ENCODE results near the gene SMIM28.
"Not testable (repeated sequence)": the region's sequence is repeated elsewhere in the genome, so short reads cannot be mapped to it uniquely, and the experiment has no call there.

SMIM28 gene

GRCh38 chr6:138377844-138378243 is at the start of gene SMIM28:
Gene SMIM28 (plus strand): TSS chr6:138377905. CDS start chr6:138378073, 168 bp downstream.
- DNase-seq = no peak

DNA sequence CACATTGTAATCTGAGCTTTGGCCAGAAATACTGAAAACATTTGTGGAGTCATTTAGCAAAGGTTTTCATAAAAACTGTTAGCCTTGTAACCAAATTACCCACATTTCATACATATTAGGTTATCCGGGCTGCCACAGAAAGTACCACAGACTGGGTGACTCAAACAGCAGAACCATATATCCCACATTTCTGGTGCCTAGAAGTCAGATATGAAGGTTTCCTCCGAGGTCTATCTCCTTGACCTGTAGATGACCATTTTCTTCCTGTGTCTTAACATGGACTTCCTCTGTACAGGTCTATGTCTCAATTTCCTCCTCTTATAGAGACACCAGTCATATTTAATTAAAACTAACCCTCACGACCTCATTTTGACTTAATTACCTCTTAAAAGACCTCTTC is 49.5 kb upstream of the SMIM28 start:
- no peak for DNase-seq

DNA sequence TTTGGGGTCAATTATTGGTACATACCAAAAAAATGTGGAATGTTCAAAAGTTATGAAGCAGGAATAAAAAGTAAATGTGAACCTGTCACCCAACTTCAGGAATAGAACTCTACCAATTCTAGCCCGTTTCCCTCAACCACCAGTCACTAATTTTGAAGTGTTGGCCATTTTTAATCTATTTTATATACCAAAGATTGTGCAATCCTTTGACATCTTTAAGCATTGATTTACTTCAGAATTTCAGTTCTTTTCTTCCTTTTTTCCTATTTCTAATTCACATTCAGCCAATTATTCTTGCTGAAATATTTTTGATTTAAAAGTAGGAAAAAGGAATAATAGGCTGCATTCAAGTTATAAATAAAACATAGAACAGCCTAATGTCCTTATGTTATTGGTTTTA is 46.9 kb upstream of the SMIM28 start:
- DNase-seq = no peak

DNA sequence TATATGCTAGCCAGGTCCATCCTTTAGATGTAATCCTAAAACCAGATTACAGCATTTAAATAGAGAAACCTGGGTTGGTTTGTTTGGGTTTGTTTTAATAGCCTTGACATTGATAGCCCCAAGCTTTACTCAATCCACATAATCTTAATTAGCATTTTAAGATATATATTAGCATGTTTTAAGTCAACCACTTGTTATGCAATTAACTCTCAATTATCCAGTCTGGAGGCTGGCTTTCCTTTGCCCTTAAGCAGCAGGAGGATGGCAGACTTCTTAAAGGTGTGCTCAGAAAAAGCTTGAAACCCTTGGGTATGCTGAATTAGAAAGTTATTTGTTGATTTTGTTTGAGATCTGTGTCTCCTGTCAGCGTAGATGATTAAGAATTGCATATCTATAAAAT is 46.3 kb upstream of the SMIM28 start:
- no peak for DNase-seq

GRCh38 chr6:138331984-138332383 is 45.7 kb upstream of the SMIM28 start:
- no peak for DNase-seq

DNA sequence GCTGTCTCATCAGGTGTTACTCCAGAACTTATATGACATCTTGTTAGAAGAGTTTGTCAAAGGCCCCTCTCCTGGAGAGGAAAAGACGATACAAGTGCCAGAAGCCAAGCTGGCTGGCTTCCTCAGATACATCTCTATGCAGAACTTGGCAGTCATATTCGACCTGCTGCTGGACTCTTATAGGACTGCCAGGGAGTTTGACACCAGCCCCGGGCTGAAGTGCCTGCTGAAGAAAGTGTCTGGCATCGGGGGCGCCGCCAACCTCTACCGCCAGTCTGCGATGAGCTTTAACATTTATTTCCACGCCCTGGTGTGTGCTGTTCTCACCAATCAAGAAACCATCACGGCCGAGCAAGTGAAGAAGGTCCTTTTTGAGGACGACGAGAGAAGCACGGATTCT is 43.7 kb upstream of the SMIM28 start:
- no peak for DNase-seq

DNA sequence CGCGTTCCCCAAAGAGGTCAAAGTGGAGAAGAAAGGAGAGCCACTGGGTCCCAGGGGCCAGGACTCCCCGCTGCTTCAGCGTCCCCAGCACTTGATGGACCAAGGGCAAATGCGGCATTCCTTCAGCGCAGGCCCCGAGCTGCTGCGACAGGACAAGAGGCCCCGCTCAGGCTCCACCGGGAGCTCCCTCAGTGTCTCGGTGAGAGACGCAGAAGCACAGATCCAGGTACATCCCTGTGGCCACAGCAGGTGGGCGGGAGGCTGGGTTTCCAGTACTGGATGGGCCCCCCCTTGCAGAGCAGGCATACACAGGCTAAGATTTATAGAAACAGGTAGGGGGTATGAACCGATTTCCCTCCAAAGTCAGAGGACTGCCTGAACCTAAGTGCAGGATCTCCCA is 42.7 kb upstream of the SMIM28 start:
- no peak for DNase-seq

- DNase-seq = no peak
Observed at GRCh38 chr6:138336221-138336620, 41.5 kb upstream of the SMIM28 start.

GRCh38 chr6:138337076-138337475 is 40.6 kb upstream of the SMIM28 start:
- no peak for DNase-seq

DNA sequence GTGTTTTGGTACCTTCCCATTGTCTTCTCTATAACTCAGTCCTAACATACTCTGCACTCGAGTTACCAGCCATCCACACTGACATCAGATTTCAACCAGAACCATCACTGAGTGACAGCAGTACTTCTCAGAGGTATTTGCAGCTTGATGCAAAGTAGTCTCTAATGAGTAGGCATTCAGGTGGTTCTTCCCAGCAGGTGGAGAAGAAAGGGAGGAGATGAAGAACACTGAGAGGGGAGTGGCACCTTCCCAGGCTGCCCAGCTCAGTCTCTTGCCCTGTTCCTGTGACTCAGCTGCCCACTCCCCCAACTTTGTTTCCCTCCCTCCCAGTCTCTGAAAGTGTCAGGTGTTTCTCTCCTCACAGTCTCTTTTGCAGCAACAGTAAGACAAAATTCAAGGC is 38.7 kb upstream of the SMIM28 start:
- DNase-seq = no peak

DNA sequence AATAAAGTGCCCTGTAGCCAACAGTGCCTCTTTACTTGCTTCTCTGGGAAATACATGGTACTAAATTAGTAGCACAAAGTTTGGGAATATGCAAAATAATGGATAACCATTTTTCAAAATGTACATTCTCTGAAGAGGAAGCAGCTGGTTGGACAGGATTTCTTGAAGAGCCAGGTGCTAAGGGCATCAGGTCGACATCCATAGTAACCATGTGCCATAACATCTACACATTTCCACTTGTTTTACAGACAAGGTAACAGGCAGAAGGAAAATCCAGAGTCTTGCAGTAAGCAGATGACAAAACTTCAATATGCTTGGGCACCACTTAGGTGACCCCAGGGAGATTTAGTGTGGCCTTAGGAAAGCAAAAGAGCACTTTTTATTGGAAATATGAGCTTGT is 36.5 kb upstream of the SMIM28 start:
- no peak for DNase-seq

- no peak for DNase-seq
Observed at GRCh38 chr6:138343112-138343511, 34.6 kb upstream of the SMIM28 start.

- no peak for DNase-seq
Observed at GRCh38 chr6:138345565-138346285, 32.0 kb upstream of the SMIM28 start.

DNA sequence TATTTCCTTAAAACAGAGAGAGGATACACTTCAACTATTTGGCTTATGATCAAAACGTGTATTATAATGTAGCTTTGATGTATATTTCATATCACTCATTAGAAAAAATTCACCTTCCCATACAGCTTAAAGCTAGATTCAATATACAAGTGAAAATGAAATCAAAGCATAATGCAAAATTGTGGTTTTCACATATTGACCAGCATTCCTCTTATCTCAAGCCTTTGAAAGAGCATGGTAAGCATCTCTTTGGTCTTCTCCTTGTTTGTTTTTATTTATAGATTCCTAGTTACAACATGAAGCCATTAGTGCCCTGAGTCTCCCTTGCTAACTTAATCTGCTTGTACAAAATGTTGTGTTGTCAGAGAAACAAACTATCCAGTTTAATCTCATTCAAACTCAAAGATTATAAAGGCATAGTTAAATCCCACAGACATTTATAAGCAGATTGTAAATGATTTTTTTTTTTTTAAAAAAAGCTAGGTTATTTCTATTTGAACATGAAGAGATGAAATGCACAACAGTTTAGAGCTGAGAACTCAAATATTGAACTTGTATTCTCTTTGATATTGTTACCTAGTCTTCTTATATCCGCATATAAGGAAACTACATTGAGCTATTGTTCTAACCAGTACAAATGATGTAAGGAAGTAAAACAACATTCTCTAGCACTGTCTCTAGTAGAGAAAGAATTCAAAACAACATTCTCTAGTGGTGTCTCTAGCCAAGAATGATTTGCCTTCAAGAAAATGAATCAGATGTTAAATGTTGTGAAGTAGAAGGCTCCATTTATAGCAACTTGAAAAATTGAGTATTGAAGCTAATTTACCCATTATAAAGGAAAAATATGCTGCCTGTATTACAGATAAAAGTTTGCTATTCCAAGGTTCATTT is 31.2 kb upstream of the SMIM28 start:
- no peak for DNase-seq

DNA sequence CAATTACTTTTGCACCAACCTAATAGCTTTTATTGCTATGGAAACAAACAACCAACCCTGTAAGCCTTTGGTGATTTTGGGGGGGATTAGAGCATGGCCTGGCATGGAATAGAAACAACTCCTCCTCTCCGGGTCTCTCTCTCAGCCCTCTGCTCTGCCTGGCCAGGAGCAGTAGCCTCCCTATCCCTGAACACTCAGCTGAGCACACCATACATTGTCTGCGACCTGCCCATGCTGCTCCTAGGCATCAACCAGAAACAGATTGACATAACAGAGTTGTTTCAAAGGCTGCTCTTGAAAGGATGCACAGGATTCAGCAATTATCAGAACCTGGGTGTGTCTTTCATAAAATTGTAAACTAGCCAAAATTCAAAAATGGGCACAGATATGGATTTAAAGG is 29.8 kb upstream of the SMIM28 start:
- DNase-seq = no peak

DNA sequence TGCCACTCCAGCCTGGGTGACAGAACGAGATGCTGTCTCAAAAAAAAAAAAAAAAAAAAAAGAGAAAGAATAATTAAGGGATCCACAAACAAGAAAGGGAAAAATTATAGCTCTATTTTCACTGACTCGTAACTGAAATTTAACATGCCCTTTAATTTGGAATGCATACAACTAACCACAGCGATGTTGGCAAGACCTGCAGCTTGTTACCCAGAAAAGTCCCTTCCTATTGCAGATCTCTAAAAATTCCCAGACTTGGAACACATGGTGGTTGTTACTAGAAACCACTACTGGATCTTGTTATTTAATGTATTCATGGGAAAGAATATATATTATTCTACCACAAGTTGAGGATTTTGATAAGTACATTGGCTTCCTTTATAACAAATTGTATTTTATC is 27.8 kb upstream of the SMIM28 start:
- DNase-seq = no peak

DNA sequence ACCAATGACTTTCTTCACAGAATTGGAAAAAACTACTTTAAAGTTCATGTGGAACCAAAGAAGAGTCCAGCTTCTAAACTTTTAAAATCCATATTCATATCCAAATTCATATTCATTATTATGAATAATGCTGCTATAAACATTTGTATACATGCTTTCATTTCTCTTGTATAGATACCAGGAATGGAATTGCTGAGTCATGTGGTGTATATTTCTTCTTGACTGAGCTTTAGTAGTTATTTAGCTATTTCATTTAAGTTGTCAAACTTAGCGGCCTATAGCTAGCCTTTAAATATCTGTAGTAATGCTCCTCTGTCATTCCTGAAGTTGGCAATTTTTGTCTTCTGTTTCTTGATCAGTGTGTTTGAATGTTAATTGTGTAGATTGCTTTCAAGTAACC is 19.8 kb upstream of the SMIM28 start:
- DNase-seq = no peak

DNA sequence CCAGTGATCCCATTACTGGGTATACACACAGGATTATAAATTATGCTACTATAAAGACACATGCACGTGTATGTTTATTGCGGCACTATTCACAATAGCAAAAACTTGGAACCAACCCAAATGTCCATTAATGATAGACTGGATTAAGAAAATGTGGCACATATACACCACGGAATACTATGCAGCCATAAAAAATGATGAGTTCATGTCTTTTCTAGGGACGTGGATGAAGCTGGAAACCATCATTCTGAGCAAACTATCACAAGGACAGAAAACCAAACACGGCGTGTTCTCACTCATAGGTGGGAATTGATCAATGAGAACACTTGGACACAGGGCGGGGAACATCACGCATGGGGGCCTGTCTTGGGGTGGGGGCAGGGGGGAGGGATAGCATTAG is 9.0 kb upstream of the SMIM28 start:
- not testable (repeated sequence) for DNase-seq

DNA sequence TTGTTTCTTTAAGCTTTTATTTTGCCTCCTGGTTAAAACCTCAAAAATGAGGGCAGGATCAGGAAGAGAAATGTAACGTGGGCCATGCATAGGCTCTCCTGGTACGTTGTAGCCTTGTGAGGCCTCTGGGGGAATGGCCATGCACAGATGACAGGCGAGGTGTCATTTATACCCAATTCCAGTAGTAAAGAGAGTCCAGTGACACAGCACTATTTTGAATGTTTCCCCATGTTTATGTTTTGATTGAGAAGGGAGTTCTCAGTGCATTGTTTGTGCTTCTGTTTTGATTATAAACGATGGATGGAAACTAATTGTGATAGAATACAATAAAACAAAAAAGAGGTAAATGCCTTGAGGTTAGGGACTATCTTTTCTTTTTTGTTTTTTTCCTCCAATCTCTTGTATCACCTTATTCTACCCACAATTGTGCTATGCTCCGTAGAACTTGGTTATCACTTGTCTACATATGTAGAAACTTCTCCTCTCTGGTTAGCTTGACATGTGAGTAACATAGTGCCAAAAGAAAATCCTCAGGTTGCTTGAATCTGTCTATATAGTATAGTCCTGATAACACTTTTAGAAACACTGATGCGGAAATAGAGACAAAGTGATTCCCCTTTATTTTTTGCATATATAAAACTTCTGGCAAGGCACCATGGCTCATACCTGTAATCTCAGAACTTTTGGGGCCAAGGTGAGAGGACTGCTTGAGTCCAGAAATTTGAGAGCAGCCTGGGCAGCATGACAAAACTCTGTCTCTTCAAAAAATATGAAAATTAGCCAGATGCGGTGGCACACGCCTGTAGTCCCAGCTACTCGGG is 6.9 kb upstream of the SMIM28 start:
- DNase-seq = no peak

- DNase-seq = no peak
Observed at GRCh38 chr6:138371452-138371711, 6.3 kb upstream of the SMIM28 start.

GRCh38 chr6:138371720-138372119 is 6.0 kb upstream of the SMIM28 start:
- DNase-seq = no peak

GRCh38 chr6:138372711-138373463 is 4.8 kb upstream of the SMIM28 start:
- no peak for DNase-seq

- DNase-seq = no peak
Observed at GRCh38 chr6:138374230-138374629, 3.5 kb upstream of the SMIM28 start.

Measured in NCI-H187 (cell line).